Stimulated activated CD8-positive, alpha-beta memory T cell treated with anti-CD3 and anti-CD28 coated beads, Interleukin-4, amount 100 ng/mL, for 1 hour (primary cell): ENCODE data around the gene DNAAF2.
A peak's percentile ranks its signal among the peaks of the same experiment; 100 is the strongest.
"Not testable (repeated sequence)": the region's sequence is repeated elsewhere in the genome, so short reads cannot be mapped to it uniquely, and the experiment has no call there.

Experiments
- DNase-seq, 2 donors: peaks; one replicate each; pipeline ENCODE4 v3.0.0-alpha.2; 2020; ENCODE audit warnings: low read depth in 2 of 2, low spot score in 1 of 2

Gene DNAAF2, protein sequence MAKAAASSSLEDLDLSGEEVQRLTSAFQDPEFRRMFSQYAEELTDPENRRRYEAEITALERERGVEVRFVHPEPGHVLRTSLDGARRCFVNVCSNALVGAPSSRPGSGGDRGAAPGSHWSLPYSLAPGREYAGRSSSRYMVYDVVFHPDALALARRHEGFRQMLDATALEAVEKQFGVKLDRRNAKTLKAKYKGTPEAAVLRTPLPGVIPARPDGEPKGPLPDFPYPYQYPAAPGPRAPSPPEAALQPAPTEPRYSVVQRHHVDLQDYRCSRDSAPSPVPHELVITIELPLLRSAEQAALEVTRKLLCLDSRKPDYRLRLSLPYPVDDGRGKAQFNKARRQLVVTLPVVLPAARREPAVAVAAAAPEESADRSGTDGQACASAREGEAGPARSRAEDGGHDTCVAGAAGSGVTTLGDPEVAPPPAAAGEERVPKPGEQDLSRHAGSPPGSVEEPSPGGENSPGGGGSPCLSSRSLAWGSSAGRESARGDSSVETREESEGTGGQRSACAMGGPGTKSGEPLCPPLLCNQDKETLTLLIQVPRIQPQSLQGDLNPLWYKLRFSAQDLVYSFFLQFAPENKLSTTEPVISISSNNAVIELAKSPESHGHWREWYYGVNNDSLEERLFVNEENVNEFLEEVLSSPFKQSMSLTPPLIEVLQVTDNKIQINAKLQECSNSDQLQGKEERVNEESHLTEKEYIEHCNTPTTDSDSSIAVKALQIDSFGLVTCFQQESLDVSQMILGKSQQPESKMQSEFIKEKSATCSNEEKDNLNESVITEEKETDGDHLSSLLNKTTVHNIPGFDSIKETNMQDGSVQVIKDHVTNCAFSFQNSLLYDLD

GRCh38 chr14:49634547-49635334 is at the start of gene DNAAF2:
Gene DNAAF2 (minus strand): TSS chr14:49635244. CDS start chr14:49635149, 95 bp downstream.
- peak; percentile 36 to 41 for DNase-seq

DNA sequence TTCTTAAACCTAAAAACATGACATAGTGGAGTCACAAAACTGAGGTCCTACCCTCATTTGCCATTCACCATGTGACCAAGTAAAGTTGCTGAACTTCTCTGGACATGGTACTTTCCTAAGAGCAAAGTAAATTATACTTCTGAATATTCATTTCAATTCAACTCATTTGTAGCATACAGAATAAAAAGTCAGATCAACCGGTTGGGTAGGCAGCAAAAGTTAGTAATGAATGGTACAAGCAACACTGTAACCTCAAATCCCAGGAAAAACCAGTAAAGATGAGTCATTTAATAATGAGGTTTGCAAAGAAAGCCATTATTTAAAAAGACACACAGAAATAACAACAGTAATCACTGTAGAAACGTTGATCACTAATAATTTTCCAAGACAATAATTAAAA is 44.2 kb upstream of the DNAAF2 start:
- no peak for DNase-seq

DNA sequence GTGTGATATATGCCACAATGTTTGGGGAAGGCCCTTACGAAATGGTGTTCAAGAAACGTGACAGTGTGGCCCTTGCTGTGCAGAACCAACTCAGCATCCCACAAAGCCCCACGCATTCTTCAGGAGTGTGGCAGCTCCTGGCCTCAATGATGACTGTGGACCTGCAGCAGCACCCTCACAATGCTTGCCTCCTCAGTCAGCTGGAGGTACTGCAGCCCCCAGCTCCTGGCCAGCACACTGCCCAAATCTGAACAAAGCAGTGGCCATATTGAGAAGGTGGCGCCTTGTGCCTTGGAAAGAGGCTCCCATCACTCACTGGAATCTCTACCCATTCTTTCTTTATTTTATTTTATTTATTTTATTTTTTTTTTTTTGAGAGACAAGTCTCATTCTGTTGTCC is 42.6 kb upstream of the DNAAF2 start:
- no peak for DNase-seq

DNA sequence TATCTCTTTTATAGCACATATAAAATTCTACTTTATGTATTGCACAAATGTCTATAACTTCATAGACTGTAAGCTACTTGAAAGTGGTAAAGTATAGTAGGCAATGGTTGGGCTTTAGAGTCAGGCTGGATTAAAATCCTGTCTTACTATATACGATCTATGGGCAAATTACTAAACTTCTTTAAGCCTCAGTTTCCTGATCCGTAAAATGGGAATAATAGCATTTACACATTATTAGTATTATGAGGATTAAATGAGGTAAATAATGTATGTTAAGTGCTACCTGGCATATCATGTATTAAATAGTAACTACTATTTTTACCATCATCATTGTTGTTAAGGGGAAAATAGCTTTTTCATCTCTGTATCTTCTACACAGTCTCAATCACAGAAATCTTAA is 38.5 kb upstream of the DNAAF2 start:
- no peak for DNase-seq

DNA sequence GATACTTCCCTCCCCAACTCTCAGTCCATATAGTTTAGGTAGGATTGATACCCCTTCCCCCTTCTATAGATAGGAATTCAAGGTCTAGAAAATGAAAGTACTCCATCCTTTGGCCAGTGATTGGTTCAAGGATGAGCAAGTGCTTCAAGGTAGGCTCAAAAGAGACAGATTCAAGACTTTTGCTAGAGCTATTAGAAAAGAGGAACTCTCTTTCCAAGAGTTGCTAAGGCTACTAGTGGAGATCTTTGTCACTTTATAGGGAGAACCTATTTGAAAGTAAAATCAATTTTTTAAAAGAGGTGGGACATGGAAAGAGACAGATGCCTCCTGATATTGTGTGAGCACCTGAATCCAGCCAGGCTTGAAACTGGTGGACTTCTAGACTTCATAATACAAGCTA is 35.4 kb upstream of the DNAAF2 start:
- DNase-seq: no peak

DNA sequence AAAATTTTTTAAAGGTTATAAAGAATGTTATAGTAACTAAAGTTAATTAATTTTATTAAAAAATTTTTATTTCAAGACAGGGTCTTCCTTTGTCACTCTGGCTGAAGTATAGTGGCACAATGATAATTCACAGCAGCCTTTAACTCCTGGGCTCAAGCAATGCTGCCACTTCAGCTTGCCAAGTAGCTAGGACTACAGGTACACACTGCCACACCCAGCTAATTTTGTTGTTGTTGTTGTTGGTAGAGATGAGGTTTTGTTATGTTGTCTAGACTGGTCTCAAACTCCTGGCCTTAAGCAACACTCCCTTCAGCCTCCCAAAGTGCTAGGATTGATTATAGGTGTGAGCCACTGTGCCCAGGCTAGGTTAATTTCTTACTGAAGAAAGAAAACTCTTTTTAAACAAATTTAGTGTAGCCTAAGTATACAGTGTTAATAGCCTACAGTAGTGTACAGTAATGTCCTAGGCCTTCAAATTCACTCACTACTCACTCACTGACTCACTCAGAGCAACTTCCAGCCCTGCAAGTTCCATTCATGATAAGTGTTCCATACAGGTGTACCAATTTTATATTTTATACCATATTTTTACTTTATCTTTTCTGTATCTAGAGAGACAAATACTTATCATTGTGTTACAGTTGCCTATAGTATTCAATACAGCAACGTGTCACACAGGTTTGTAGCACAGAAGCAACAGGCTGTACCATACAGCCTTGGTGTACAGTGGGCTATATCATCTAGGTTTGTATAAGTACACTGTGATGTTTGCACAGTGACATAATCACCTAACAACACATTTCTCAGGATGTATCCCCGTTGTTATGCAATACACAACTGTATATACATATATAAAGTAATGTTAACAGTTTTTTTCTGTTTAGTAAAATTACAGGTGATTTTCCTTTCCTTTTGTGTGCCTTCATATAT is 24.7 kb upstream of the DNAAF2 start:
- DNase-seq: no peak

DNA sequence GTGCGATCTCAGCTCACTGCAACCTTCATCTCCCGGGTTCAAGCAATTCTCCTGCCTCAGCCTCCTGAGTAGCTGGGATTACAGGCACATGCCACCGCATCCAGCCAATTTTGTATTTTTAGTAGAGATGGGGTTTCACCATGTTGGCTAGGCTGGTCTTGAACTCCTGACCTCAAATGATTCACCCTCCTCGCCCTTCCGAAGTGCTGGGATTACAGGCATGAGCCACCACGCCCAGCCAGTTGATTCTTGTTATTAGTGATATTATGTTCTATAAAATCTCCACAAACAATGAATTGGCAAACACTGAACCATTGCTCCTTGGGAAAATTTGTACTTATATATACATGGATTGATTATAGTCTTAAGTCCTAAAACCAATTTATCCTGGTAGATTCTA is 22.5 kb upstream of the DNAAF2 start:
- not testable (repeated sequence) for DNase-seq

- DNase-seq: no peak
Measured at GRCh38 chr14:49654511-49654910, 19.5 kb upstream of the DNAAF2 start.

- no peak for DNase-seq
Measured at GRCh38 chr14:49653508-49653907, 18.5 kb upstream of the DNAAF2 start.

DNA sequence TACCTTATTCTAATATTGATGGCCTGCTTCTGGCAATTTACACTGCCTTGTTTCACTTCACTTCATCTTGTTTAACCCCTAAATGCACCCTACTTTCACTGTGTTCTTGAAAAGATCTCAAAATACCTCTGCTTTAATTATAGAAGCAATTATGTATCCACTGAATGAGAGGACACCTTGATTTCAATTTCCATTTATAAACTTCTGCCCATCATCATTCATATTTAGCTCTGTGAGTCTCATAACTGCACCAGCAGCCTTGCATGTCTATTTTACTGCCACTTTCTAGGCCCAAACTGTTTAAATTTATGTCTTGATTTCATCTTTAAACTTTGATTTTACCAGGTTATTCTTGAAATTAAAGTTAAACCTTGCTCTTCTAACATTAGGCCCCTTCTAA is 7.1 kb upstream of the DNAAF2 start:
- no peak for DNase-seq

- DNase-seq: no peak
Measured at GRCh38 chr14:49641697-49642129, 6.7 kb upstream of the DNAAF2 start.

DNA sequence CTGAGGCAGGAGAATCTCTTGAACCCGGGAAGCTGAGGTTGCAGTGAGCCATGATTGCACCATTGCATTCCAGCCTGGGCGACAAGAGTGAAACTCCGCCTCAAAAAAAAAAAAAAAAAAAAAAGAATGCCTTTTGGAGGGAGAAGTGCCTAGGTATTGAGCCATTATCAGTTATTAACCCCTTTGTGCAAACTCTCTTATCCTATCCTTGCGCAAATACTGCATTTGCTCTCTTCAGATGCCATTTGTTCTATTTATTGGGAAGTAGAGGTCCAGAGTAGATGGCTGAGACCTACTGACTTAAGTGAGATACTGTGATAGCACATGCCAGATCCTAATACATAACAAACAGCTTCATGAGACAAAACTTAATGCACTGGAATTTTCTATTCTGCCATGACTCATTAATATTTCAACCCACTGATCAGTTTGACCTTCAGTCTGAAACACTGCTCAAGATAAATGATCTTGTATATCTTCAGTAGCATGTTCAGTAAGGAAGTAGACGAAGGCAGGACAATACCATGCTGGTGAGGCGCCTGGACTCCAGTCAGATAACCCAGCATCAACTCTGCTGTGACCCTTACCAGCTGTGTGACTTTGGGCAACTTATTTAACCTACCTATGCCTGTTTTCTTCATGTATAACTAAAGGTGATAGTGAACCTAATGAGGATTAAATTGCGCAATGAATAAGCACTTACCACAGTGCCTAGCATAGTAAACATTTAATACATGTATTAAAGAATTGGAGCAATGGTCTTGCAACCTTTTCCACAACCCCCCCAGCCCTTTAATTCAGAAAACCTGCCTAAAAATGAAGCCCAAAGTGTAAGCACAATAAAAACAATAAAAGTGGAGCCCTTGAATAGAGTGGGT is 5.7 kb upstream of the DNAAF2 start:
- DNase-seq: no peak

- DNase-seq: no peak
Measured at GRCh38 chr14:49637534-49638078, 2.6 kb upstream of the DNAAF2 start.

DNA sequence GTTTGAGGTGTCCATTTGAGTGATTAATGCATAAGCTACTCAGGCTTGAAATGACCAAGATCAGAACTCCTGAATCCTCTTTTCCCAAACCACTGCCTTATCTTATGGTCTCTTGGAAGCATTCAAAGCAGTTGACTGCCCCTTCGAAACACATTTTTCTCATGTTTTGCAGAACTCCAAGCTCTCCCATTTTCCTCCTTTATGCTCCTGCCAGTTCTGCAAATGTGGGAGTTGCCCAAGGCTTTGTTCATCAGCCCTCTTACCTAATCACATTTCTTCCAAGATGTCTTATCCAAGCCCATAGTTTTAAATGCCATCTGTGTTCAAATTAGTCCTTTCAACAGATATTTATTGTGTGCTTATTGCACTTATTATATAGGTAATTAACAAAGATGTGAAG is 1.8 kb upstream of the DNAAF2 start:
- no peak for DNase-seq

DNA sequence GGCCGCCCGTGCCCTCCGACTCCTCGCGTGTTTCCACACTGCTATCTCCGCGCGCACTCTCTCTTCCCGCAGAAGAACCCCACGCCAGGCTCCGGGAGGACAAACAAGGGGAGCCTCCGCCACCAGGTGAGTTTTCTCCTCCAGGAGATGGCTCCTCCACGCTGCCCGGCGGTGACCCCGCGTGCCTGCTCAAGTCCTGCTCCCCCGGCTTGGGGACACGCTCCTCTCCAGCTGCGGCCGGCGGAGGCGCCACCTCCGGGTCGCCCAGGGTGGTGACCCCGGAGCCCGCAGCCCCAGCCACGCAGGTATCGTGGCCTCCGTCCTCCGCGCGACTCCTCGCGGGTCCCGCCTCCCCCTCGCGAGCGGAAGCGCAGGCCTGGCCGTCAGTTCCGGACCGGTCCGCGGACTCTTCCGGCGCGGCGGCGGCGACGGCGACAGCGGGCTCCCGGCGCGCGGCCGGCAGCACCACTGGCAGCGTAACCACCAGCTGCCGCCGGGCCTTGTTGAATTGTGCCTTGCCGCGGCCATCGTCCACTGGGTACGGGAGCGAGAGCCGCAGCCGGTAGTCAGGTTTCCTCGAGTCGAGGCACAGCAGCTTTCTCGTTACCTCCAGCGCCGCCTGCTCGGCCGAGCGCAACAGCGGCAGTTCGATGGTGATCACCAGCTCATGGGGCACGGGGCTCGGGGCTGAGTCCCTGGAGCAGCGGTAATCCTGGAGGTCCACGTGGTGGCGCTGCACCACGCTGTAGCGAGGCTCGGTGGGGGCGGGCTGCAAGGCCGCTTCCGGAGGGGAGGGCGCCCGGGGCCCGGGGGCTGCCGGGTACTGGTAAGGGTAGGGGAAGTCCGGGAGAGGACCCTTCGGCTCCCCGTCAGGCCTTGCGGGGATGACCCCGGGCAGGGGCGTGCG is 1.2 kb downstream of the DNAAF2 start:
- peak; percentile 83 to 91 for DNase-seq

DNA sequence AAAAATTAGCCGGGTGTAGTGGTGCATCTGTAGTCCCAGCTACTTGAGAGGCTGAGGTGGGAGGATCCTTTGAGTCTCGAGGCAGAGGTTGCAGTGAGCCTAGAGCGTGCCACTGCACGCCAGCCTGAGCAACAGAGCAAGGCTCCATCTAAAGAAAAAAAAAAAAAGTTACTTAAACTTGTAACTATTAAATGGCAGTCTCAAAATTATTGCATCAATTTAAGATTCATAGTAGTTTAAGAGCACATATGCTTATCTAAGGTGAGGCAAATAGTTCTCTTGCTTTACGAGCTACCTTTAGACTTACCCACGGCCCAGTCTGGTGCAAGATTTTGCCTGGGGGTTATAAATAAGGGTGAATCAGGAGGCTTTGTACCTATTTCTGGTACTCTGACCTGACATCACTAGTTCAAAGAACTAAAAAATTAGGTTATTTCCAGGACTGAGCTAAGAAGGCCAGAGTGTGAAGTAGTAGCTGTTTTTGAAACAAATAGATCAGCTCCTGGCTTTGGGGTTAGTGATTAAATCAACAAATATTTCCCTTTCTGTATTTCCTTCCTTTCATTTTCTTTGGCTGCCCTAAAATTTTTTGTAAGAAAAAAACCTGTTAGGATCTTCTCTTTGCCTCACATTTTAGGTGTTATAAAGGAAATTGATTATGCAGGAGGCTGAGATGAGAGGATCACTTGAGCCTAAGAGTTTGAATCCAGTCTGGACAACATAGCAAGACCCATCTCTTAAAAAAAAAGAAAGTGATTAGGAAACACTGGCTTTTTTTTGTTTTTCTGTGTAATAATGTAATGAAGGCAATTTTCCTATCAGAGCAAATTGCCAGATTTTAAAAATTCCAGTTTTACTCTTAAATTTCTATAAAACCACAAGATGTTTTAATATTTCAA is 10.9 kb downstream of the DNAAF2 start:
- DNase-seq: no peak

DNA sequence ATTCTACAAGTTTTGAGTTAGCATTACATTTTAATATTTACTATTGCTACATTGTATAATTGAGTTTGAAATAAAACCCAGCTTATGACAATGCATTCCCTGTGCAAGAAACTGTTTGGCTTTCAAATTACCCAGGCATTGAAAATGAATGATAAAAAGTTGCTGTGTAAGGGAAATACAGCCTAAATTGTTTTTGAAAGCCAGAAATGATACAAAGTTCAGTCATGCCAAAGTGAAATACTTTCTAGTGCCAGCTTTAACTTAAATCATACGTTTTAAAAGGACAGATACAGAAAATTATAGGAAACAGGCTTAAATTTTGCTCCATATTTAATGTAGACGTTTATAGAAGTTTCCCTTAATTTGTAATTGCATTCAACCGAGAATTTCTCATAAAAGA is 11.7 kb downstream of the DNAAF2 start:
- no peak for DNase-seq
